K562 (cell line): ENCODE results near the gene ABHD5. TPM values are rescaled to one million over a fixed set of nuclear protein-coding genes. Genes with fewer than 3 reads are reported as not detected.

ENCODE experiments used
- ARNT ChIP-seq, 2 experiments: fragments of 450-650 bp; IDR thresholded peaks; 2 replicates each; pipeline ENCODE4 v1.6.1; 2016; ENCODE audit warnings: mild to moderate bottlenecking in 1 of 2
- GTF2F1 ChIP-seq: IDR thresholded peaks from 2 replicates; pipeline ENCODE4 v1.6.1; 2011; ENCODE audit warnings: low read depth, low read length, improper control_type of control experiment
- MEIS2 ChIP-seq: fragments of 450-650 bp; IDR thresholded peaks from 2 replicates; pipeline ENCODE4 v1.6.1; 2014; ENCODE audit warnings: mild to moderate bottlenecking; ENCODE audit not compliant: partially characterized antibody
- MTF1 ChIP-seq: fragments of 250-450 bp; sonication (Bioruptor Pico); IDR thresholded peaks from 2 replicates; pipeline ENCODE4 v1.9.0; 2021; ENCODE audit warnings: moderate library complexity, mild to moderate bottlenecking, inconsistent platforms, borderline replicate concordance
- RBFOX2 ChIP-seq: fragments of 200-400 bp; formaldehyde crosslinking; IDR thresholded peaks from 2 replicates; pipeline ENCODE4 v1.6.1; 2017; ENCODE audit warnings: low read depth, mild to moderate bottlenecking, low read length, moderate library complexity
- SP1 ChIP-seq: sonication (generic); formaldehyde crosslinking; IDR thresholded peaks from 2 replicates; pipeline ENCODE4 v1.8.1; 2022; ENCODE audit warnings: mild to moderate bottlenecking, missing genetic modification reagents
- U2AF1 ChIP-seq: fragments of 200-400 bp; formaldehyde crosslinking; optimal IDR thresholded peaks from 2 replicates; pipeline ENCODE3; 2017; ENCODE audit warnings: mild to moderate bottlenecking, low read depth, low read length, moderate library complexity
- ZNF197 ChIP-seq: fragments of 200-800 bp; sonication (Bioruptor generic); IDR thresholded peaks from 2 replicates; pipeline ENCODE4 v1.6.1; 2016; ENCODE audit warnings: low read depth, missing genetic modification characterization, missing compliant biosample characterization
- polyA plus RNA-seq, 8 experiments: library from polyadenylated mRNA; depleted of rRNA in 4 of 8; stranded (reverse) in 5 of 8; unstranded in 3 of 8; fragments of >200 nt; fragmentation: Nextera tagmentation in 2 of 8; fragmentation: Illumina TruSeq in 1 of 8; extraction: Ambion mirVana in 2 of 8; extraction: Trizol in 1 of 8; gene quantifications; 2 replicates each; pipeline versions ENCODE4 v1.2.1 to v1.2.3, GENCODE V29; 2011 to 2014; ENCODE audit warnings: inconsistent platforms in 1 of 8, missing spikeins in 1 of 8
- total RNA-seq, 7 experiments: library from RNA; depleted of rRNA in 6 of 7; stranded (reverse); fragments of >200 nt in 6 of 7; fragmentation: Illumina TruSeq in 2 of 7; extraction: Trizol in 2 of 7; gene quantifications; 2 replicates each; pipeline versions ENCODE4 v1.2.1 to v1.2.3, GENCODE V29; 2011 to 2021; ENCODE audit warnings: low replicate concordance in 1 of 7
- TF ChIP-seq, protein P1 (sequence below), 2 experiments: IDR thresholded peaks in 1 of 2; conservative IDR thresholded peaks in 1 of 2; 2 replicates each; pipeline ENCODE4 v1.6.1; 2016; ENCODE audit warnings: low read depth in 2 of 2, mild to moderate bottlenecking in 1 of 2, missing compliant biosample characterization in 1 of 2, missing genetic modification characterization in 1 of 2, moderate library complexity in 1 of 2
- TF ChIP-seq, protein P2 (sequence below): sonication (generic); formaldehyde crosslinking; IDR thresholded peaks from 2 replicates; pipeline ENCODE4 v1.8.0; 2023; ENCODE audit warnings: mild to moderate bottlenecking, missing genetic modification reagents

Gene ABHD5
- total and polyA plus RNA-seq, 9 of the 15 experiments (the other 6 are each of a cell fraction or from before 2014, with no cell fraction given): 27.8 to 61.7 (median 39.9) TPM

DNA sequence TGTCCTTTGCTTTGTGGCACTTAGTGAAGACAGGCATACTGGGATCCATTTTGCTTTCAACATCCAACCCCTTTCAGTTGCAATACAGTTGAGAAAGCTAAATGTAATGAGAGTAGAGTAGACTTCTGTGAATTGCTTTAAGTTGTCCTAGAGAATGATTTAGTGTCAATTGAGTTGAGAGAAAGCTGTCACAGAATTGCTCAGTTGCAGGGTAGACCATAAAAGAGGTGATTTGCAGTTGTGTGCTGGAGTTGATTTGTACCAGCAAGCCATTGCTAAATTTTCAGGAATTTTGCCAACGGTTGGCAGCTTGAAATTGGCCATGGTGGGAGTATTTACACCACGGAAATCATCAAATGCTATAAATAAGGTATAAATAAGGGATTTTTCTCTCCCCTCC is 2.2 kb downstream of the ABHD5 start (continued):
- TF ChIP-seq SP1 (CRISPR knock-in tag): peak; percentile 15; the same call in 1 of the 2 replicates
- peak; percentile 73; the same call in 1 of the 2 replicates for TF ChIP-seq ZNF197 (CRISPR knock-in tag)
- TF ChIP-seq, protein P1, sequence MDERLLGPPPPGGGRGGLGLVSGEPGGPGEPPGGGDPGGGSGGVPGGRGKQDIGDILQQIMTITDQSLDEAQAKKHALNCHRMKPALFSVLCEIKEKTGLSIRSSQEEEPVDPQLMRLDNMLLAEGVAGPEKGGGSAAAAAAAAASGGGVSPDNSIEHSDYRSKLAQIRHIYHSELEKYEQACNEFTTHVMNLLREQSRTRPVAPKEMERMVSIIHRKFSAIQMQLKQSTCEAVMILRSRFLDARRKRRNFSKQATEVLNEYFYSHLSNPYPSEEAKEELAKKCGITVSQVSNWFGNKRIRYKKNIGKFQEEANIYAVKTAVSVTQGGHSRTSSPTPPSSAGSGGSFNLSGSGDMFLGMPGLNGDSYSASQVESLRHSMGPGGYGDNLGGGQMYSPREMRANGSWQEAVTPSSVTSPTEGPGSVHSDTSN (CRISPR knock-in tag; IDR thresholded peaks at IDR 0.05; ENCODE audit: low read depth): no peak
- TF ChIP-seq, protein P1 (tag; conservative IDR thresholded peaks at IDR 0.05; ENCODE audit: low read depth): peak; percentile 89
- TF ChIP-seq RBFOX2: peak; percentile 42; the same call in 1 of the 2 replicates
- TF ChIP-seq, protein P2, sequence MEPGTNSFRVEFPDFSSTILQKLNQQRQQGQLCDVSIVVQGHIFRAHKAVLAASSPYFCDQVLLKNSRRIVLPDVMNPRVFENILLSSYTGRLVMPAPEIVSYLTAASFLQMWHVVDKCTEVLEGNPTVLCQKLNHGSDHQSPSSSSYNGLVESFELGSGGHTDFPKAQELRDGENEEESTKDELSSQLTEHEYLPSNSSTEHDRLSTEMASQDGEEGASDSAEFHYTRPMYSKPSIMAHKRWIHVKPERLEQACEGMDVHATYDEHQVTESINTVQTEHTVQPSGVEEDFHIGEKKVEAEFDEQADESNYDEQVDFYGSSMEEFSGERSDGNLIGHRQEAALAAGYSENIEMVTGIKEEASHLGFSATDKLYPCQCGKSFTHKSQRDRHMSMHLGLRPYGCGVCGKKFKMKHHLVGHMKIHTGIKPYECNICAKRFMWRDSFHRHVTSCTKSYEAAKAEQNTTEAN (CRISPR knock-in tag): no peak
- no peak for TF ChIP-seq U2AF1
- no peak for TF ChIP-seq MTF1 (CRISPR knock-in tag)
- no peak for TF ChIP-seq GTF2F1
- TF ChIP-seq MEIS2: peak; percentile 91
- 0 out of 4 replicates have a peak, but pooled peaks of 1 of the 2 experiments have one; percentile 15 for TF ChIP-seq ARNT (IDR thresholded peaks at IDR 0.05)
